Activated CD8-positive, alpha-beta memory T cell treated with anti-CD3 and anti-CD28 coated beads, Interleukin-2, amount 10 ng/mL, durations not matched to agents 7 days and 5 days (primary cell): ENCODE data around the gene EBF4. TPM values are rescaled to one million over a fixed set of nuclear protein-coding genes. Genes with fewer than 3 reads are reported as not detected.

Experiments
- ATAC-seq: fragments of 150-1000 bp; cut with Tn5 transposase; one replicate; pipeline ENCODE4 v1.10.0; 2021; ENCODE audit warnings: moderate library complexity
- CTCF ChIA-PET: fragments of 350-600 bp; sonication (Branson Sonifier 250); formaldehyde crosslinking; loops from one replicate; lab custom pipeline; 2021; ENCODE audit warnings: antibody characterized with exemption; lab: Charles Lee
- DNase-seq: peaks from one replicate; pipeline ENCODE4 v3.0.0-alpha.2; 2020
- H3K27ac Mint-ChIP-seq: one replicate; pipeline ENCODE4 v1.8.0; 2021; ENCODE audit warnings: mild to moderate bottlenecking, mixed read lengths
- H3K27me3 Mint-ChIP-seq: one replicate; pipeline ENCODE4 v1.8.0; 2021; ENCODE audit warnings: mixed read lengths
- H3K36me3 Mint-ChIP-seq: one replicate; pipeline ENCODE4 v1.8.0; 2021; ENCODE audit warnings: mild to moderate bottlenecking, mixed read lengths
- H3K4me1 Mint-ChIP-seq: one replicate; pipeline ENCODE4 v1.8.0; 2021; ENCODE audit warnings: mixed read lengths
- H3K4me3 Mint-ChIP-seq: one replicate; pipeline ENCODE4 v1.8.0; 2021; ENCODE audit warnings: mild to moderate bottlenecking, moderate library complexity, mixed read lengths
- H3K9me3 Mint-ChIP-seq: one replicate; pipeline ENCODE4 v1.8.0; 2022; ENCODE audit warnings: low read depth, mixed read lengths
- total RNA-seq, 2 experiments: library from RNA; stranded (reverse); gene quantifications; one replicate each; pipeline ENCODE4 v1.2.3, GENCODE V29; 2021

EBF4 gene
- total RNA-seq = 1 to 10 TPM; 1.3 to 3.1 TPM

DNA sequence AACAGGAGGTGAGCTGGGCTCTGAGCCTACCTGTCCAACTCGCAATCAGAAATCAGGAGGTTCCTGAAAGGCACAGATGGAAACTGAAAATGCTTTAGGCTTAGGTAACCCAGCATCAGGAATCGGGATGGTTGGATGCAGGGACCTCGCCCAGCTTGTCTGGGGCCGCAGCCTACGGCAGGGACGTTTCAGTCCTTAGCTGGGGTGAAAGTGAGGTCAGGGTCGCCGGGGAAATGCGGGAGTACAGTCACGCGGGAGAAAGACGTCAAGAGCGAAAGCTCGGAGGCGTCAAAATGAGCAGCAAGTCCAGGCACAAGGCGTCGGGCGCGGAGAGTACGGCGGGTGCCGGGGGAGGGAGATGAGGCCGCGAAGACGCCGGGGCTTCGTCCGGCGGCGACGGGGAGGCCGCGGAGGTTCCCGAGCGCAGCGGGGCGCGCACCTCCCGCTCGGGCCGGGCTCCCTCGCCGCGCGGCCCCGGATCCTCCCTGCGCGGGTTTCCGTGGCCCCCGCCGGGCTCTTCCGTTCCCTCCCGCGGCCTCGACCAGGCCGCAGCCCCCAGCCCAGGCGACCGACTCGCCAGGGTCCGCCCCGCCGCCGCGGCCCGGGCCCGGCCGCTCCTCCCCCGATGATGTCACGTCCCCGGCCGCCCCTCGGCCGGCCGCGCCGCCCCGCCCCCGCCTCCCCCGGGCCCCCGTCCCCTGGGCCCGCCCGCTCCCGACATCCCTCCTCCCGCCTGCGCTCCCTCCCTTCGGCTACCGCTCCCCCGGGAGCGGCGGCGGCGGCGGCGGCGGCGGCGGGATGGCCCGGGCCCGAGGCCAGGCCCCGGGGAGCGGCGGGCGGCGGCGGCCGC, at the start of gene EBF4:
Gene EBF4, plus strand, starts transcription at position 745 of the 850 bp plus-strand sequence. CDS start 866 bp downstream, outside the sequence.
- H3K27ac Mint-ChIP-seq = no peak within 1 kb of the TSS
- peak within 1 kb of the TSS; percentile 73 for H3K4me3 Mint-ChIP-seq
- CTCF ChIA-PET = interaction anchor here (0.9 to 1.6 kb wide), 5 partner anchors 15 to 61 kb away, joined by 3 to 8 read pairs (median 3); no protein-coding TSS in a partner anchor
- peak; percentile 20 for ATAC-seq
- DNase-seq = no peak
- H3K27me3 Mint-ChIP-seq = peaks cover 57% of the 10 kb centered on the region
- H3K36me3 Mint-ChIP-seq = peaks cover 2% of the 10 kb centered on the region
- peaks cover 26% of the 10 kb centered on the region for H3K4me1 Mint-ChIP-seq
- H3K9me3 Mint-ChIP-seq = no peaks in the 10 kb centered on the region

DNA sequence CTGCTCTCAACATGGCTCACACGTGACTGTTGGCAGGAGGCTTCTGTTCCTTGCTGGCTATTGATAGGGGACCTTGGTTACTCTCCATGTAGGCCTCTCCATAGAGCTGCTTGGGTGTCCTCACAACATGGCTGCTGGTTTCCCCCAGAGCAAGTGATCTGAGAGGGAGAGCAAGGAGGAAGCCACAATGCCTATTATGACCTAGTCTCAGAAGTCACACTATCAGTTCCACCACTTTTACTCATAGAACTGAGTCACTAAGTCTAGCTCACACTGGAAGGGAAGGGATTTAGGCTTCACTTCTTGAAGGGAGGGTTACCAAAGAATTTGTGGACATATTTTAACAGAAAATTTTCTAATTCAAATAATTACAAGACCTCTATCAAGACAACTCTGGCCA, 48.9 kb upstream of the EBF4 start:
- Mint-ChIP-seq H3K9me3 (no peaks in the 10 kb centered on the region), H3K36me3 (no peaks in the 10 kb centered on the region), H3K4me1 (peaks cover 4% of the 10 kb centered on the region), H3K27ac (no peak overlapping the region), H3K27me3 (no peaks in the 10 kb centered on the region), H3K4me3 (no peak overlapping the region)
- no peak for DNase-seq
- CTCF ChIA-PET = no interaction called here
- ATAC-seq = no peak

- CTCF ChIA-PET = interaction anchor here (1.0 to 4.6 kb wide), 12 partner anchors 12 to 186 kb away, joined by 3 to 39 read pairs (median 3); partner anchors contain the start of genes IDH3B and SNRPB
- peaks cover 50% of the 10 kb centered on the region for H3K4me1 Mint-ChIP-seq
Measured at GRCh38 chr20:2651772-2652723, 40.5 kb upstream of the EBF4 start, which contains the start of gene NOP56. TSS of gene NOP56 (plus strand) at chr20:2652632. CDS start at chr20:2652661, 29 bp downstream.

GRCh38 chr20:2652724-2653555, 39.6 kb upstream of the EBF4 start:
- peak overlapping the region; percentile 87 for H3K27ac Mint-ChIP-seq
- CTCF ChIA-PET = interaction anchor here (1.0 to 4.6 kb wide), 9 partner anchors 11 to 182 kb away, joined by 3 to 39 read pairs (median 3); partner anchors contain the start of genes IDH3B and SNRPB
- DNase-seq (peak; percentile 68), ATAC-seq (peak; percentile 56)
- H3K36me3 Mint-ChIP-seq = peaks cover 50% of the 10 kb centered on the region
- H3K4me1 Mint-ChIP-seq = peaks cover 50% of the 10 kb centered on the region
- H3K4me3 Mint-ChIP-seq = peak overlapping the region; percentile 91
- H3K27me3 Mint-ChIP-seq = no peaks in the 10 kb centered on the region
- H3K9me3 Mint-ChIP-seq = no peaks in the 10 kb centered on the region

More at GRCh38 chr20:2651772-2652723, 40.5 kb upstream of the EBF4 start, which contains the start of gene NOP56:
- H3K4me3 Mint-ChIP-seq = peak within 1 kb of the TSS; percentile 91
- peak within 1 kb of the TSS; percentile 87 for H3K27ac Mint-ChIP-seq
- peaks cover 41% of the 10 kb centered on the region for H3K36me3 Mint-ChIP-seq
- peak; percentile 94 for DNase-seq
- H3K27me3 Mint-ChIP-seq = no peaks in the 10 kb centered on the region
- peak; percentile 92 for ATAC-seq
- H3K9me3 Mint-ChIP-seq = no peaks in the 10 kb centered on the region

DNA sequence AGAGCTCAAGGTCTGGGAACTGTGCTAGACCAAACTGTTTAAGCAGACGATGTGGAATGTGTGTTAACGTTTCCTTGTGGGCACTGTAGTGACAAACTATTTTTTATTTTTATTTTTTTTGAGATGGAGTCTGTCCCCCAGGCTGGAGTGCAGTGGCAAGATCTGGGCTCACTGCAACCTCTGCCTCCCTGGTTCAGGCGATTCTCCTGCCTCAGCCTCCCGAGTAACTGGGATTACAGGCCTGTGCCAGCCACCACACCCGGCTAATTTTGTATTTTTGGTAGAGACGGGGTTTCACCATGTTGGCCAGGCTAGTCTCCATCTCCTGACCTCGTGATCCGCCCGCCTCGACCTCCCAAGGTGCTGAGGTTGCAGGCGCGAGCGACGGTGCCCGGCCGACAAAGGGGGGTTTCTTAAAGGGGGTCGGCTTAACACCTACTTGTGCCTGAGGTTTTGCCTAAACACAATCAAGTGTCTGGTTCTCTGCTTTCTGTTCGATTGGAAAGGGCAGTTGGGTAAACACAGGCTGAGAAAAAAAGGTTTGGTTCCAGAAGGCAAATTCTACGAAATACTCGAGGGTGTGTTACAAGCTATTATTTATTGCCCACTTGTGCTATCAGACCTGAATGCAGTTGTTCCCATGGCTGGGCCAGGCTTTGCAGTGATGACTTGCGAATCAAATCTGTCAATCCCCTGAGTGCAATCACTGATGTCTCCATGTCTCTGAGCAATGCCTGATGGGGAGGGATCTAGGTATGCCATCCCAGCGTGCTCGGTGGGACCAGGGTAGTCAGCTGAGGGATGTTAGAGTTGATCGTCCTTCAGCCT, 38.8 kb upstream of the EBF4 start:
- CTCF ChIA-PET = interaction anchor here (1.0 to 4.6 kb wide), 5 partner anchors 10 to 146 kb away, joined by 3 to 39 read pairs (median 3); partner anchors contain the start of gene IDH3B
- peak overlapping the region; percentile 87 for H3K27ac Mint-ChIP-seq
- ATAC-seq (no peak), DNase-seq (no peak)
- peak overlapping the region; percentile 91 for H3K4me3 Mint-ChIP-seq
- peaks cover 50% of the 10 kb centered on the region for H3K4me1 Mint-ChIP-seq
- no peaks in the 10 kb centered on the region for H3K9me3 Mint-ChIP-seq
- H3K36me3 Mint-ChIP-seq = peaks cover 58% of the 10 kb centered on the region
- H3K27me3 Mint-ChIP-seq = no peaks in the 10 kb centered on the region

GRCh38 chr20:2654384-2654822, 38.2 kb upstream of the EBF4 start:
- Mint-ChIP-seq H3K27me3 (no peaks in the 10 kb centered on the region), H3K4me1 (peaks cover 50% of the 10 kb centered on the region), H3K36me3 (peaks cover 61% of the 10 kb centered on the region), H3K4me3 (peak overlapping the region; percentile 91), H3K27ac (peak overlapping the region; percentile 87), H3K9me3 (no peaks in the 10 kb centered on the region)
- DNase-seq (no peak), ATAC-seq (no peak)
- CTCF ChIA-PET = interaction anchor here (1.2 to 1.3 kb wide), 2 partner anchors 13 to 127 kb away, joined by 3 read pairs; no protein-coding TSS in a partner anchor

- Mint-ChIP-seq H3K4me3 (peak overlapping the region; percentile 91), H3K36me3 (peaks cover 63% of the 10 kb centered on the region), H3K27me3 (no peaks in the 10 kb centered on the region), H3K4me1 (peaks cover 47% of the 10 kb centered on the region), H3K9me3 (no peaks in the 10 kb centered on the region), H3K27ac (peak overlapping the region; percentile 87)
- DNase-seq = no peak
- CTCF ChIA-PET = interaction anchor here (1.2 to 1.3 kb wide), 2 partner anchors 13 to 128 kb away, joined by 3 read pairs; no protein-coding TSS in a partner anchor
- no peak for ATAC-seq
Measured at GRCh38 chr20:2654831-2655230, 37.7 kb upstream of the EBF4 start.

DNA sequence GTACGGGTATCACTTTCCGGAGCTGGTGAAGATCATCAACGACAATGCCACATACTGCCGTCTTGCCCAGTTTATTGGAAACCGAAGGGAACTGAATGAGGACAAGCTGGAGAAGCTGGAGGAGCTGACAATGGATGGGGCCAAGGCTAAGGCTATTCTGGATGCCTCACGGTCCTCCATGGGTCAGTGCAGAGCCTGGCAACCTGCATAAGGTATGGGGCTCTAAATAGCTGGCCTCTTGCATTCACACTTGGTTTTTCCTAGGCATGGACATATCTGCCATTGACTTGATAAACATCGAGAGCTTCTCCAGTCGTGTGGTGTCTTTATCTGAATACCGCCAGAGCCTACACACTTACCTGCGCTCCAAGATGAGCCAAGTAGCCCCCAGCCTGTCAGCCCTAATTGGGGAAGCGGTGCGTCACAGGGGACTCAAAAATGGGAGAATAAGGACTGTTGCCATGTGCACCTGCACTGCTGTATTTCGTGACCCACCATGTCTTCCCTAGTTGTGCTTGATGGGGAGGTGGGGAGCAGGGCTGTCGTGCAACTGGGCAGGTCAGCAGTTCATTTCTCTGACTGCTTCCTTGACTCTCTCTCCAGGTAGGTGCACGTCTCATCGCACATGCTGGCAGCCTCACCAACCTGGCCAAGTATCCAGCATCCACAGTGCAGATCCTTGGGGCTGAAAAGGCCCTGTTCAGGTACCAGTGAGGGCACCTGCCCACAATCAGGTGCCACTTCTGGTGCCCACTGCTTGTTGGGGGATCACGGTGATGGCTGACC, 37.1 kb upstream of the EBF4 start:
- Mint-ChIP-seq H3K4me1 (peaks cover 41% of the 10 kb centered on the region), H3K9me3 (no peaks in the 10 kb centered on the region), H3K27ac (peak overlapping the region; percentile 26), H3K36me3 (peaks cover 65% of the 10 kb centered on the region), H3K4me3 (no peak overlapping the region), H3K27me3 (no peaks in the 10 kb centered on the region)
- DNase-seq (no peak), ATAC-seq (no peak)
- CTCF ChIA-PET = interaction anchor here (1.2 to 1.5 kb wide), 3 partner anchors 9 to 129 kb away, joined by 3 read pairs; no protein-coding TSS in a partner anchor

GRCh38 chr20:2656471-2657117, 36.0 kb upstream of the EBF4 start:
- H3K4me1 Mint-ChIP-seq = peaks cover 37% of the 10 kb centered on the region
- no peaks in the 10 kb centered on the region for H3K9me3 Mint-ChIP-seq
- DNase-seq (no peak), ATAC-seq (no peak)
- no peaks in the 10 kb centered on the region for H3K27me3 Mint-ChIP-seq
- H3K4me3 Mint-ChIP-seq = no peak overlapping the region
- peak overlapping the region; percentile 27 for H3K27ac Mint-ChIP-seq
- H3K36me3 Mint-ChIP-seq = peaks cover 65% of the 10 kb centered on the region
- CTCF ChIA-PET = interaction anchor here (1.5 kb wide), 1 partner anchor 10 kb away, joined by 3 read pairs; no protein-coding TSS in a partner anchor

DNA sequence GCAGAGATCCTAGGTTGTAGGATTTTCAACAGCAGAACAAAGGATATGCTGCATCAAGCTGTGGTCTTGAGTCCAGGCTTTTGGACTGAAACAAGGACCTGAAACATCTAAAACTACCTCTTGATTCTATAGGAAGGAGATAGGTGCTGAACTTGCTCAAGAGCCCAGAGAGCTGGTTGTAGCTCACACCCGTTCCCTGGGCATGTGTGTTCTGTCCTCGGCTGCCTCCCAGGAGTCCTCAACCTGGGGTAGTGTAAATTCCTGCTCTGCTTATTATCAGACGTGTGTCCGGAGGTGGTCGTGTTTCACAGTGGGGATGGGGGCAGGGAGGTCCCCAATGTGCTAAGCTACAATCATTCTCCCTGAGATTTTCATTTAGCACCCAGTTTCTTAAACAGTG, 35.3 kb upstream of the EBF4 start:
- CTCF ChIA-PET = no interaction called here
- ATAC-seq = no peak
- Mint-ChIP-seq H3K4me1 (peaks cover 43% of the 10 kb centered on the region), H3K27ac (no peak overlapping the region), H3K4me3 (no peak overlapping the region), H3K36me3 (peaks cover 70% of the 10 kb centered on the region), H3K27me3 (no peaks in the 10 kb centered on the region), H3K9me3 (no peaks in the 10 kb centered on the region)
- no peak for DNase-seq
